IPS-NIHi11 (cell line): ENCODE measurements around the gene EIF1.
A peak's percentile ranks its signal among the peaks of the same experiment; 100 is the strongest.
"Not testable (repeated sequence)": the region's sequence is repeated elsewhere in the genome, so short reads cannot be mapped to it uniquely, and the experiment has no call there.

Experiments
- DNase-seq: peaks from one replicate; pipeline ENCODE4 v3.0.0; 2012; ENCODE audit warnings: mixed read lengths, low spot score

The EIF1 gene

GRCh38 chr17:41700843-41701242 is 12.2 kb downstream of the EIF1 start:
- not testable (repeated sequence) for DNase-seq

- DNase-seq = no peak
These were observed 14.0 kb downstream of the EIF1 start for GRCh38 chr17:41702712-41703111.

- peak; percentile 52 for DNase-seq
These were observed 16.7 kb downstream of the EIF1 start for GRCh38 chr17:41705271-41705991.

GRCh38 chr17:41707803-41708669 is 19.4 kb downstream of the EIF1 start:
- no peak for DNase-seq

- no peak for DNase-seq
These were observed 21.9 kb downstream of the EIF1 start for GRCh38 chr17:41710472-41711090.

- DNase-seq = no peak
These were observed 23.1 kb downstream of the EIF1 start, which contains the start of gene GAST for GRCh38 chr17:41711669-41712400. Gene GAST, plus strand, starts transcription at chr17:41712331. Its CDS starts 3,106 bp downstream, at chr17:41715437.

- DNase-seq = no peak
These were observed 29.0 kb downstream of the EIF1 start for GRCh38 chr17:41717408-41718286.

GRCh38 chr17:41718287-41718645 is 29.6 kb downstream of the EIF1 start:
- no peak for DNase-seq

GRCh38 chr17:41722231-41722630 is 33.5 kb downstream of the EIF1 start:
- no peak for DNase-seq

GRCh38 chr17:41723801-41724475 is 35.3 kb downstream of the EIF1 start:
- no peak for DNase-seq

- no peak for DNase-seq
These were observed 35.9 kb downstream of the EIF1 start for GRCh38 chr17:41724476-41725050.

- DNase-seq = no peak
These were observed 36.4 kb downstream of the EIF1 start for GRCh38 chr17:41725134-41725533.

- DNase-seq = no peak
These were observed 39.4 kb downstream of the EIF1 start for GRCh38 chr17:41728056-41728455.

- DNase-seq = no peak
These were observed 41.8 kb downstream of the EIF1 start for GRCh38 chr17:41730479-41730878.

- DNase-seq = no peak
These were observed 43.2 kb downstream of the EIF1 start for GRCh38 chr17:41731836-41732235.

GRCh38 chr17:41733348-41734138 is 44.9 kb downstream of the EIF1 start:
- DNase-seq = no peak

- DNase-seq = peak; percentile 87
These were observed 45.7 kb downstream of the EIF1 start, which contains the start of gene HAP1 for GRCh38 chr17:41734139-41734948. Gene HAP1, minus strand, starts transcription at chr17:41734643. Its CDS starts 9 bp downstream, at chr17:41734634.

GRCh38 chr17:41734949-41735313 is 46.2 kb downstream of the EIF1 start:
- no peak for DNase-seq
